ENCODE data around the gene SLC7A6. TPM values are rescaled to one million over a fixed set of nuclear protein-coding genes. Genes with fewer than 3 reads are reported as not detected.

Gene SLC7A6
- total RNA-seq, 1 donor from 2014 or later = 12.1 TPM

DNA sequence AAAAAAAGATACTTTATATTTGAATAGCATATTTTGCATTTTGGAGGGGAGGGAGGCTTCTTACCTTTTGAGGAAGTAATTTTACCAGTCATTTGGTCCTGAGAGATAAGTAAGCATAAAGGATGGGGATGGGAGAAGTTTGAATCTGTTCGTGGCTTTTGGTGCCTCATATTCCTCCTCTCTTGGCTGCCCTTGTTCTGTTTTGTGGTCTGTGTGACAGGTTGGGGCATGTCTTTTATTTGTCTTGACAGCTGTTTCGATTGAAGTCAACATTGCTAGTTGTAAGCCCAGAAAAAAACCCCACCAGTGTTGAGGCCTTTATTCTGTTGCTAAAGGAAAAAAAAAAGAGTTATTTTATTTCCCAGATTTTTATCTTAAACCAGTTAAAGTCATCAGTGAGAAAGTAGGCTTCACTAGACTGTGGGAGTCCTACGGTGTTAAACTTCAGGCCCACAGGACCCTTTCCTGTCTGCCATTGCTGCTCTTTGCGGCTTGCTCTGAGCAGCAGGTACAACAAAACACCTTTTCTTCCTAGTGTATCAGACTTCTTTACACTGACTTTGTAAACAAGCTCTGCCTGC lies 11.4 kb downstream of the SLC7A6 start:
- no peaks in the 10 kb centered on the region for H3K36me3 ChIP-seq (ENCODE audit: control insufficient read depth, insufficient read depth, low read length)
- no peaks in the 10 kb centered on the region for H3K27me3 ChIP-seq (ENCODE audit: control insufficient read depth, insufficient read depth, low read length)
- no peak for DNase-seq (ENCODE audit: low read depth)
- TF ChIP-seq, protein P1, sequence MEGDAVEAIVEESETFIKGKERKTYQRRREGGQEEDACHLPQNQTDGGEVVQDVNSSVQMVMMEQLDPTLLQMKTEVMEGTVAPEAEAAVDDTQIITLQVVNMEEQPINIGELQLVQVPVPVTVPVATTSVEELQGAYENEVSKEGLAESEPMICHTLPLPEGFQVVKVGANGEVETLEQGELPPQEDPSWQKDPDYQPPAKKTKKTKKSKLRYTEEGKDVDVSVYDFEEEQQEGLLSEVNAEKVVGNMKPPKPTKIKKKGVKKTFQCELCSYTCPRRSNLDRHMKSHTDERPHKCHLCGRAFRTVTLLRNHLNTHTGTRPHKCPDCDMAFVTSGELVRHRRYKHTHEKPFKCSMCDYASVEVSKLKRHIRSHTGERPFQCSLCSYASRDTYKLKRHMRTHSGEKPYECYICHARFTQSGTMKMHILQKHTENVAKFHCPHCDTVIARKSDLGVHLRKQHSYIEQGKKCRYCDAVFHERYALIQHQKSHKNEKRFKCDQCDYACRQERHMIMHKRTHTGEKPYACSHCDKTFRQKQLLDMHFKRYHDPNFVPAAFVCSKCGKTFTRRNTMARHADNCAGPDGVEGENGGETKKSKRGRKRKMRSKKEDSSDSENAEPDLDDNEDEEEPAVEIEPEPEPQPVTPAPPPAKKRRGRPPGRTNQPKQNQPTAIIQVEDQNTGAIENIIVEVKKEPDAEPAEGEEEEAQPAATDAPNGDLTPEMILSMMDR (IDR thresholded peaks at IDR 0.05; ENCODE audit: insufficient read depth, low read length, poor library complexity, severe bottlenecking) = no peak
- H3K4me3 ChIP-seq (ENCODE audit: low read depth, low read length) = no peak overlapping the region

DNA sequence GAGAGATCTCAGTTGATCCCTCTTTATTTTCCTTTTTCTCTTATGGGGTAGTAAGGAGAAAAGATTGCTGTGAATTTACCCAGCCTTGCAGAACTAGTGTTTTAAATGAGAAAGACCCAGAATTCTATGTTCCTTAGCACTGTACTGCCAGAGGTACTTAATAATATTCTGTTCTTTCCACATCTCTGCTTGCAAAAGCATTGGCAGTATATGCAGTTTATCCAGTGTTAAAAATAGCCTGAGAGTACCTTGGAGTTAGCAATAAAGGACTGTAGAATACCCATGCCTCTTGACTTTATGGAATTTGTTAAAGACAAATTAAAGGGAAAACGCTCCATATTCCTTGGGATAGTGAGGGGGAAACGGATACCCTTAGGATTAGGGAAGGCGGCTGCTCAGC lies 11.9 kb downstream of the SLC7A6 start:
- DNase-seq (ENCODE audit: low read depth) = no peak
- H3K36me3 ChIP-seq (ENCODE audit: control insufficient read depth, insufficient read depth, low read length) = no peaks in the 10 kb centered on the region
- TF ChIP-seq, protein P1 (IDR thresholded peaks at IDR 0.05; ENCODE audit: insufficient read depth, low read length, poor library complexity, severe bottlenecking) = no peak
- no peak overlapping the region for H3K4me3 ChIP-seq (ENCODE audit: low read depth, low read length)
- no peaks in the 10 kb centered on the region for H3K27me3 ChIP-seq (ENCODE audit: control insufficient read depth, insufficient read depth, low read length)

DNA sequence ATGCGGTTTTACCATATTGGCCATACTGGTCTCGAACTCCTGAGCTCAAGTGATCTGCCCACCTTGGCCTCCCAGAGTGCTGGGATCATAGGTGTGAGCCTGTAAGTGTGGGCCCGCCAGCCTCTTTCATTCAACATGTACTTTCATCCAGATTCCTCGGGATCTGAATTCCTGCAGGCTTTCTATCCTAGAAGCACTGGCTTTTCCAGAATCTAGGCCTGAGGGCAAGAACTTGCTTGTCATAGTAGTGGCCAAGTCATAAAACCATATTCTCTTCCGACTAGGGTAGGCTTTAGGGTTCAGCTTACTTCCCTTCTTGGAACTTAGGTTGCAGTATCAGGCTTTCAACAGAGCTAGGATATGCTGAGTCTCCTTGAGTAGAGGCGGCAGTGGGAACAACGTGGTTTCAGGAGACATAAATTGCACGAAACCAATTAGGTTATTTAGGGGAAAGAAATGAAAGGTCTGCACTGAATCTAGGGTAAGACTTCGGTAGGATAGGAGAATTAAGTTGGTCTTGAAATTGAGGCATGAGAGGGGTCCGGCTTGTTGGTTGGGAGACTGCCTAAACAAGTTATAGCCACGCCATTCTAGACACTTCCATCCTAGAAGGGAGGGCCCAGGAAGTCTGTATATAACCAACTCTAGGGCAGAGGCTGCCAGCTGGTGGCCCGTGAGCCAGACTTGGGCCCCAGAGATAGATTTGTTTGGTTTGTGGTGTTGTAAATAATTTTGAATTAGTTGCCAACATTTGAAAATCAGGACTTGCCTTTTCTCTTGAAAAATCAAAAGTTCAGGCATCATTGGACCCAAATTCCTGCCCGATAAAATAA lies 15.6 kb downstream of the SLC7A6 start:
- no peak overlapping the region for H3K4me3 ChIP-seq (ENCODE audit: low read depth, low read length)
- H3K27me3 ChIP-seq (ENCODE audit: control insufficient read depth, insufficient read depth, low read length) = no peaks in the 10 kb centered on the region
- no peak for DNase-seq (ENCODE audit: low read depth)
- TF ChIP-seq, protein P1 (IDR thresholded peaks at IDR 0.05; ENCODE audit: insufficient read depth, low read length, poor library complexity, severe bottlenecking) = no peak
- H3K36me3 ChIP-seq (ENCODE audit: control insufficient read depth, insufficient read depth, low read length) = no peaks in the 10 kb centered on the region

DNA sequence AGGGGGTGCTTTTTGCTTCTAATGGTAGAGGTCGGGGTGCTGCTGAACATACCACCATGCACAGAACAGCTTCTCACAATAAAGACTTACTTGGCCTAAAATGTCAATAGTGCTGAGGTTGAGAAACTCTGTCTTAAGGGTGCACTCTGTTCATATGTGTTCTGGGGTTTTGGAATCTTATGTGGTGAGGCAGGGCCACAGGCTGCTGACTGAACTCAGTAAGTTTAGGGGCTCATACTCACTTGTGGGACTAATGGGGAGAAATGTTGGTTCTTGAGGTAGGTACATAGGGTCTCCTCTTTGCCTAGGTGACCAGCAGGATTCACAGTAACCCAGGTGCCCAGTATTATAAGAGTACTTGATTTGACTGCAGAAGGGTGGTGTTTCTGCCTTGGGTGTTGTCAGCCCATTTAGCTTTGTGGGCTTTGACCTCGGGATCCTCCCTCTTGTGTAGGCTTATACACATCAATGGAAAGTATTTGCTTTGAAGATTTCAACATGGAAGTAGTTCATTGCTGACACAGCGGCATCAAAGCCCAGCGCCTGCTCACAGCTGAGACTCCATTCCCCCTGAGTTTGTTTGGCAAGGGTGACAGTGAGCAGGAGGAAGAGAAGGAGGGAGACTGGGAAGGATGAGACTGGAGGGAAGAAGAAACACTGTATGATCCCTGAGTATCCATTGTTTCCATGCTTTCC lies 17.2 kb downstream of the SLC7A6 start:
- TF ChIP-seq, protein P1 (IDR thresholded peaks at IDR 0.05; ENCODE audit: insufficient read depth, low read length, poor library complexity, severe bottlenecking) = no peak
- no peak for DNase-seq (ENCODE audit: low read depth)
- Histone ChIP-seq H3K4me3 (ENCODE audit: low read depth, low read length) (no peak overlapping the region), H3K36me3 (ENCODE audit: control insufficient read depth, insufficient read depth, low read length) (no peaks in the 10 kb centered on the region), H3K27me3 (ENCODE audit: control insufficient read depth, insufficient read depth, low read length) (no peaks in the 10 kb centered on the region)

DNA sequence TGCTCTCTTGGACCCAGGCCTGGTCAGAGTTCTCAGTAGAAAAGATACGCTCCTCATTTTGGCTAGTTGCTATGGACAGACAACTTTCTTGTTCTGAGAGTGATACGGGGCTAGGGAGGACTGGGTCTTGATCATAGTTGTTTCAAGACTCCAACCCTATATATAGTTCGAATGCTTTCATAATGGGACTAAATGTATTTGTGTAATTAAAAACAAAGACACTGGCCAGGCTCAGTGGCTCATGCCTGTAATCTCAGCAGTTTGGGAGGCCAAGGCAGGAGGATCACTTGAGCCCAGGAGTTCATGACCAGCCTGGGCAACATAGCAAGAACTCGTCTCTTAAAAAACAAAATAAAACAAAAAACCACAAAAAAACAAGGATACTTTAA lies 17.7 kb downstream of the SLC7A6 start:
- no peaks in the 10 kb centered on the region for H3K27me3 ChIP-seq (ENCODE audit: control insufficient read depth, insufficient read depth, low read length)
- TF ChIP-seq, protein P1 (IDR thresholded peaks at IDR 0.05; ENCODE audit: insufficient read depth, low read length, poor library complexity, severe bottlenecking) = no peak
- H3K4me3 ChIP-seq (ENCODE audit: low read depth, low read length) = no peak overlapping the region
- no peaks in the 10 kb centered on the region for H3K36me3 ChIP-seq (ENCODE audit: control insufficient read depth, insufficient read depth, low read length)
- no peak for DNase-seq (ENCODE audit: low read depth)

Measured in kidney epithelial cell (primary cell).